ENCODE results near the gene SET. TPM values are rescaled to one million over a fixed set of nuclear protein-coding genes. Genes with fewer than 3 reads are reported as not detected.

Gene SET
- total and polyA plus RNA-seq, 2 of the 13 experiments (the other 11 are each of a cell fraction or from before 2014, with no cell fraction given): 94.2 to 611 TPM

DNA sequence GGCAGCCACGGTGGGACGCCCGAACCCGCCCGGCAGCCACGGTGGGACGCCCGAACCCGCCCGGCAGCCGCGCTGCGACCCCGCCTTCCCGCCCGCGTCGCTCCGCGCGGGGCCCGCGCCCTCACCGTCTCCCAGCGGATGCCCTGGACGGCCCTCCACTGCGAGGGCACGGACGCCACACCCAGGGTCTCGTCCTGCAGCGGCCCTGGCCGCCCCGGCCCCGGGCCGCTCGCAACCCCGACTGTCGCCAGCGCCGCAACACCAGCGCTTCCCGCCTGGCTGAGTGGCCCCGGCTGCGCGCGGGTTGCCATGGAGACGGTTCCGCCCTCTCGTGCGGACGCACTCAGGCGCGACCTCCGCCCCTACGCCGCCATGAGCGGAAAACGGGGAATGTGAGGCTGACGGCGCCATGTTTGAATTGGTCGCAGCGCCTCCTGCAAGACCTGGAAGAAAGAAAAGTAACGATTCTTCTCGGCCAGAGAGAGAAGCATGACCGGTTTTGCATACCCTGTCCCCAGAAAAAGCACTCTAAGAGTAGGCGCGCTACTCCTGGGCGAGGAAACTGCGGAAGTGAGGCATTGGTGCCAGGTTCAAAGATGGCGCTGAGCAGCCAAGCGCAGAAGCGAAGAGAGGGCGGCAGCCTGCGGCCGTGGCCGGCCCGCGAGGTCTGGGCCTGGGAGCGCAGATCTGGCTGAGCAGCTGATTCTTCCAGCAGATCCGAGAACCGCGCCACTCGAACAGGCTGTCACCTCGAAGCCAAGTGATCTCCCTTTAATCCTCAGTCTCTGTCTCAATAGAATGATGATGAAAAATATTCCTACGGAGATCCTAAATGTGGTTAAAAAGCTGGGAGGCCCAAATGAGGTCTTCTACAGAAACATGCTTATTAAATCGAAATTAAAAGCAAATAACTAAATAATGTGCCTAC lies 32.3 kb upstream of the SET start, which contains the start of gene DYNC2I2 (continued):
- TF ChIP-seq DPF2 (CRISPR knock-in tag; IDR thresholded peaks at IDR 0.05; ENCODE audit: borderline replicate concordance, low read depth) (no peak), ZBTB3 (CRISPR knock-in tag; IDR thresholded peaks at IDR 0.05; ENCODE audit: borderline replicate concordance, low read depth) (0 out of 2 replicates have a peak, but pooled peaks have one; percentile 79), RCOR2 (CRISPR knock-in tag; IDR thresholded peaks at IDR 0.05) (no peak), ZBTB1 (CRISPR knock-in tag; IDR thresholded peaks at IDR 0.05; ENCODE audit: borderline replicate concordance) (no peak), RAD21 (CRISPR knock-in tag; IDR thresholded peaks at IDR 0.05) (peak; percentile 57), NRL (CRISPR knock-in tag; IDR thresholded peaks at IDR 0.05; ENCODE audit: borderline replicate concordance) (peak; percentile 89; the same call in 1 of the 2 replicates), POLR2AphosphoS5 (IDR thresholded peaks at IDR 0.05; ENCODE audit: low read depth, low read length) (peak; percentile 52; the same call in 1 of the 2 replicates), ZNF550 (CRISPR knock-in tag; IDR thresholded peaks at IDR 0.05; ENCODE audit: borderline replicate concordance) (no peak), ZNF614 (CRISPR knock-in tag; IDR thresholded peaks at IDR 0.05; ENCODE audit: borderline replicate concordance) (peak; percentile 73; the same call in 1 of the 2 replicates), ZFX (CRISPR knock-in tag; IDR thresholded peaks at IDR 0.05; ENCODE audit: low read depth) (peak; percentile 97), POLR2A (IDR thresholded peaks at IDR 0.05; ENCODE audit: insufficient read depth in 1 of 2, low read depth in 2 of 2, low read length in 2 of 2) (peak; percentile 68 to 74), ATM (IDR thresholded peaks at IDR 0.05; ENCODE audit: borderline replicate concordance) (no peak), KMT2B (CRISPR knock-in tag; IDR thresholded peaks at IDR 0.05) (peak; percentile 94), ZNF382 (CRISPR knock-in tag; IDR thresholded peaks at IDR 0.05; ENCODE audit: borderline replicate concordance) (no peak)
- TF ChIP-seq, protein P1, sequence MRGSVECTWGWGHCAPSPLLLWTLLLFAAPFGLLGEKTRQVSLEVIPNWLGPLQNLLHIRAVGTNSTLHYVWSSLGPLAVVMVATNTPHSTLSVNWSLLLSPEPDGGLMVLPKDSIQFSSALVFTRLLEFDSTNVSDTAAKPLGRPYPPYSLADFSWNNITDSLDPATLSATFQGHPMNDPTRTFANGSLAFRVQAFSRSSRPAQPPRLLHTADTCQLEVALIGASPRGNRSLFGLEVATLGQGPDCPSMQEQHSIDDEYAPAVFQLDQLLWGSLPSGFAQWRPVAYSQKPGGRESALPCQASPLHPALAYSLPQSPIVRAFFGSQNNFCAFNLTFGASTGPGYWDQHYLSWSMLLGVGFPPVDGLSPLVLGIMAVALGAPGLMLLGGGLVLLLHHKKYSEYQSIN (CRISPR knock-in tag; IDR thresholded peaks at IDR 0.05; ENCODE audit: borderline replicate concordance): no peak
- TF ChIP-seq, protein P2, sequence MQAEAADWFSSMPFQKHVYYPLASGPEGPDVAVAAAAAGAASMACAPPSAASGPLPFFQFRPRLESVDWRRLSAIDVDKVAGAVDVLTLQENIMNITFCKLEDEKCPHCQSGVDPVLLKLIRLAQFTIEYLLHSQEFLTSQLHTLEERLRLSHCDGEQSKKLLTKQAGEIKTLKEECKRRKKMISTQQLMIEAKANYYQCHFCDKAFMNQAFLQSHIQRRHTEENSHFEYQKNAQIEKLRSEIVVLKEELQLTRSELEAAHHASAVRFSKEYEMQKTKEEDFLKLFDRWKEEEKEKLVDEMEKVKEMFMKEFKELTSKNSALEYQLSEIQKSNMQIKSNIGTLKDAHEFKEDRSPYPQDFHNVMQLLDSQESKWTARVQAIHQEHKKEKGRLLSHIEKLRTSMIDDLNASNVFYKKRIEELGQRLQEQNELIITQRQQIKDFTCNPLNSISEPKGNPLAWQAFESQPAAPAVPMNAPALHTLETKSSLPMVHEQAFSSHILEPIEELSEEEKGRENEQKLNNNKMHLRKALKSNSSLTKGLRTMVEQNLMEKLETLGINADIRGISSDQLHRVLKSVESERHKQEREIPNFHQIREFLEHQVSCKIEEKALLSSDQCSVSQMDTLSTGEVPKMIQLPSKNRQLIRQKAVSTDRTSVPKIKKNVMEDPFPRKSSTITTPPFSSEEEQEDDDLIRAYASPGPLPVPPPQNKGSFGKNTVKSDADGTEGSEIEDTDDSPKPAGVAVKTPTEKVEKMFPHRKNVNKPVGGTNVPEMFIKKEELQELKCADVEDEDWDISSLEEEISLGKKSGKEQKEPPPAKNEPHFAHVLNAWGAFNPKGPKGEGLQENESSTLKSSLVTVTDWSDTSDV (CRISPR knock-in tag; IDR thresholded peaks at IDR 0.05): peak; percentile 58; the same call in 1 of the 2 replicates
- TF ChIP-seq, protein P3, sequence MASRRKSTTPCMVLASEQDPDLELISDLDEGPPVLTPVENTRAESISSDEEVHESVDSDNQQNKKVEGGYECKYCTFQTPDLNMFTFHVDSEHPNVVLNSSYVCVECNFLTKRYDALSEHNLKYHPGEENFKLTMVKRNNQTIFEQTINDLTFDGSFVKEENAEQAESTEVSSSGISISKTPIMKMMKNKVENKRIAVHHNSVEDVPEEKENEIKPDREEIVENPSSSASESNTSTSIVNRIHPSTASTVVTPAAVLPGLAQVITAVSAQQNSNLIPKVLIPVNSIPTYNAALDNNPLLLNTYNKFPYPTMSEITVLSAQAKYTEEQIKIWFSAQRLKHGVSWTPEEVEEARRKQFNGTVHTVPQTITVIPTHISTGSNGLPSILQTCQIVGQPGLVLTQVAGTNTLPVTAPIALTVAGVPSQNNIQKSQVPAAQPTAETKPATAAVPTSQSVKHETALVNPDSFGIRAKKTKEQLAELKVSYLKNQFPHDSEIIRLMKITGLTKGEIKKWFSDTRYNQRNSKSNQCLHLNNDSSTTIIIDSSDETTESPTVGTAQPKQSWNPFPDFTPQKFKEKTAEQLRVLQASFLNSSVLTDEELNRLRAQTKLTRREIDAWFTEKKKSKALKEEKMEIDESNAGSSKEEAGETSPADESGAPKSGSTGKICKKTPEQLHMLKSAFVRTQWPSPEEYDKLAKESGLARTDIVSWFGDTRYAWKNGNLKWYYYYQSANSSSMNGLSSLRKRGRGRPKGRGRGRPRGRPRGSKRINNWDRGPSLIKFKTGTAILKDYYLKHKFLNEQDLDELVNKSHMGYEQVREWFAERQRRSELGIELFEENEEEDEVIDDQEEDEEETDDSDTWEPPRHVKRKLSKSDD (CRISPR knock-in tag; IDR thresholded peaks at IDR 0.05; ENCODE audit: low read depth): peak; percentile 99
- TF ChIP-seq, protein P4, sequence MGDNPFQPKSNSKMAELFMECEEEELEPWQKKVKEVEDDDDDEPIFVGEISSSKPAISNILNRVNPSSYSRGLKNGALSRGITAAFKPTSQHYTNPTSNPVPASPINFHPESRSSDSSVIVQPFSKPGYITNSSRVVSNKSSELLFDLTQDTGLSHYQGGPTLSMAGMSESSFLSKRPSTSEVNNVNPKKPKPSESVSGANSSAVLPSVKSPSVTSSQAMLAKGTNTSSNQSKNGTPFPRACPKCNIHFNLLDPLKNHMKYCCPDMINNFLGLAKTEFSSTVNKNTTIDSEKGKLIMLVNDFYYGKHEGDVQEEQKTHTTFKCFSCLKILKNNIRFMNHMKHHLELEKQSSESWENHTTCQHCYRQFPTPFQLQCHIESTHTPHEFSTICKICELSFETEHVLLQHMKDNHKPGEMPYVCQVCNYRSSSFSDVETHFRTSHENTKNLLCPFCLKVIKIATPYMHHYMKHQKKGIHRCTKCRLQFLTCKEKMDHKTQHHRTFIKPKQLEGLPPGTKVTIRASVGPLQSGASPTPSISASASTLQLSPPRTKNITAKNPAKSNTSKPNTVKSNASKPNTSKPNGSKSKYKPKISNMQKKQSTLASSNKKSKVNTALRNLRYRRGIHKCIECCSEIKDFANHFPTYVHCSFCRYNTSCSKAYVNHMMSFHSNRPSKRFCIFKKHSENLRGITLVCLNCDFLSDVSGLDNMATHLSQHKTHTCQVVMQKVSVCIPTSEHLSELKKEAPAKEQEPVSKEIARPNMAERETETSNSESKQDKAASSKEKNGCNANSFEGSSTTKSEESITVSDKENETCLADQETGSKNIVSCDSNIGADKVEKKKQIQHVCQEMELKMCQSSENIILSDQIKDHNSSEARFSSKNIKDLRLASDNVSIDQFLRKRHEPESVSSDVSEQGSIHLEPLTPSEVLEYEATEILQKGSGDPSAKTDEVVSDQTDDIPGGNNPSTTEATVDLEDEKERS (CRISPR knock-in tag; IDR thresholded peaks at IDR 0.05): peak; percentile 85
